Stimulated activated CD4-positive, alpha-beta T cell treated with anti-CD3 and anti-CD28 coated beads, Interleukin-1b, Interleukin-23, amount 100 ng/mL, for 4 hours (primary cell): ENCODE data around the gene HDGFL2.
A peak's percentile ranks its signal among the peaks of the same experiment; 100 is the strongest.

Experiments used
- DNase-seq, 2 donors: peaks; one replicate each; pipeline ENCODE4 v3.0.0-alpha.2; 2020; ENCODE audit warnings: low read depth in 2 of 2

The HDGFL2 gene

DNA sequence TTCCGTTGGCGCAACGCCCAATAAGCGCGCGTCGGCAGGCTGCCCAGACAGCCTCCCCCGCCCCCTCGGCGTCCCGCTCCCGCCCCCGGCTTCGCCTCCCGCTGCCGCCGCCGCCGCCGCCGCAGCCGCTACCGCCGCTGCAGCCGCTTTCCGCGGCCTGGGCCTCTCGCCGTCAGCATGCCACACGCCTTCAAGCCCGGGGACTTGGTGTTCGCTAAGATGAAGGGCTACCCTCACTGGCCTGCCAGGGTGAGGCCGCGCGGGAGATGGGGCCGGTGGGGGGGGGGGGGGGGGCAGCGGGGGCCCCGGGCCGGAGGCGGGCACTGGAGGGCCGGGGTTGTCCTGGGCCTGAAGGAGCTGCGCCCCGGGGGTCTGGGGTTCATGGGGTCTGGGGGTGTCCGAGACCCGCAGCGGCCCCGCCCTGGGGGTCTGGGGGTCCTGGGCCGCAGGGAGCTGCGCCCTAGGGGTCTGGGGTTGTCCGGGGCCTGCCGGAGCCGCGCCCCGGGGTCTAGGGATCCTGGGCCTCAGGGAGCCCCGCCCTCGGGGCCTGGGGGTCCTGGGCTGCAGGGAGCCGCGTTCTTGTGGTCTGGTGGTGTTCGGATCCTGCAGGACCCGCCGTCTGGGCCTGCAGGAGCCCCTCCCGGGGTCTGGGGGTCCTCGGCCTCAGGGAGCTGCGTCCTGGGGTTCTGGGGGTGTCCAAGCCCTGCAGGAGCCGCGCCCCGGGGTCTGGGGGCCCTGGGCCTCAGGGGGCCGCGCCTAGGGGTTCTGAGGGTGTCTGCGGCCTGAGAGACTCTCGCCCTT is at the start of gene HDGFL2:
HDGFL2 (plus strand) TSS at position 124 of the 801 bp plus-strand sequence; CDS start at position 178, 54 bp downstream.
- DNase-seq, result peak in 1 of 2 donors; percentile 94

DNA sequence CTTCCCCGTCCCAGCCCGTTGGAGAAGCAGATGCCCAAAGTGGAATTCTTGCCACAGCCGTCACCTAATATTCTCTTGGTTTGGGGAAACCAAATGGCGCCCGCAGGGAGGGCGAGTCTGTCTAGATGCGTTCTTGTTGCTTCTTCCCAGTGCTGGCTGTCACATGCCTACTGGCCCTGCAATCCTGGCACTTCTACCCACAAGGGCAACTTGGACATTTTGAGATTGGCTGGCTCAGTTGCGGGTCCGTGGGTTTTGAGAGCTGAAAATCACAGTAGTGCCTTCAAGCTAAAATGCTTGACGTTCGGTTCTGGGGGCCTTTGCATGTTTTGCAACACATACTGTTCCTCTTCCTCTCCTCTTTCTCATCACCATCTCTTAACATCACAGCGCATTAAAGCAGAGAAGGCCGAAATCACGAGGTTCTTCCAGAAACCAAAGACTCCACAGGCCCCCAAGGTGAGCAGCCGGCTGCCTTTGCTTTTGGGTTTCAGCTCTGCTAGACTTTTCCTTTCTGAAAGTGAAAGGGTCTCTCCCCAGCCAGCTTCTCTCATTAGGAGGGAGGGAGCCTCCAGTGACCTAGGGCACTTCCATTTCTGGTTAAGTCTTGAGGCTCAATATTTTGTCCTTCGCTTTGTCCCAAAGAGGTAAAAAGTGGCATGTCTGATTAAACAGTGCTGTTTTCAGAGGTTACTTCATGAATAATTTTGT is 48.5 kb upstream of the HDGFL2 start:
- no peak for DNase-seq

GRCh38 chr19:4425537-4425936 is 46.6 kb upstream of the HDGFL2 start:
- no peak for DNase-seq

GRCh38 chr19:4428326-4428975 is 43.6 kb upstream of the HDGFL2 start:
- no peak for DNase-seq

DNA sequence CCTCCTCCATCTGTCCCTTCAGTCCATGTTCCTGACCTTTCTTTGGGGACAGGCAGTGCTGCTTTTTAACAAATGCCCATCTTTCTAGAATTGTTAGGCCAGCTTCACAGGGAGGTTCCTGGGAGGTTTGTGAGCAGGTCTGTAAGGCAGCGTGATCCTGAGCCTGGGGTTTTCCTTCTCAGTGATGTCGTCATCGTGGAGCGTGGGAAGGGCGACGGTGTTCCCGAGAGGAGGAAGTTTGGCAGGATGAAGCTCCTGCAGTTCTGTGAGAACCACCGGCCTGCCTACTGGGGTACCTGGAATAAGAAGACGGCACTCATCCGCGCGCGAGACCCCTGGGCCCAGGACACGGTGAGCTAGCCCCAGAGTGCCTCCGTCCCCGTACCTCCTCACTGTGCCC is 42.8 kb upstream of the HDGFL2 start:
- no peak for DNase-seq

DNA sequence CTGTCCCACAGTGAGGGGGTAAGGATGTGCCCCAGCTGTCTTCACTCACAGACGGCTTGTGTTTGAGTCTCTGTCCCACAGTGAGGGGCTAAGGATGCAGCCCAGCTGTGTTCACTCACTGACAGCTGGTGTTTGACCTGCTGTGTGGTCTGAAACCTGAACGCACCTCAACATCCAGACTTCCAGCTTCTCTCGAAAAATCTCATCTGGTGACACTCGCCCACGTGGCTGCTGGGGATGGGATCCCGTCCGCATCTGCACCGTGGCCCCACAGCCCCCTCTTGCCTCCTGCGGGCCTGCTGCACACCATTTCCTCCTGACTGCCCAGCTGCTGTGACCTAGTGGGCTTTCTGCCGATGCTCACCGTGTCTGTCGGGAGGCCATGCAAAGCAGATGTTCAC is 42.3 kb upstream of the HDGFL2 start:
- DNase-seq, result no peak

- no peak for DNase-seq
Observed at GRCh38 chr19:4430760-4431159, 41.3 kb upstream of the HDGFL2 start.

DNA sequence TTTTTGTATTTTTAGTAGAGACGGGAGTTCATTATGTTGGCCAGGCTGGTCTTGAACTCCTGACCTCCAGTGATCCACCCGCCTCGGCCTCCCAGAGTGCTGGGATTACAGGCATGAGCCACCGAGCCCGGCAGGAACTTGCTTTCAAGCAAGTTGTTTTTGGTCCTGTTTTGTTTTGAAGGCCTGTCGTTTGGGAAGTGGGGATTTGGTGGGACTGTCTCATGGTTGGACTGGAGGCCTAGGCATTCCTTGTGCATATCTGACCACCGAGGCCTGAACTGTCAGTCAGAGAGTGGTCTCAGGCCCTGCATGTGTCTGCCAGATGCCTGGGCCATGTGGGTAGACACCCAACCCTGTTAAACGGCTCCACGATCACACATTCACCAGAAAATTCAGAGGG is 40.8 kb upstream of the HDGFL2 start:
- DNase-seq, result no peak

GRCh38 chr19:4431808-4432674 is 40.1 kb upstream of the HDGFL2 start:
- DNase-seq, result no peak

DNA sequence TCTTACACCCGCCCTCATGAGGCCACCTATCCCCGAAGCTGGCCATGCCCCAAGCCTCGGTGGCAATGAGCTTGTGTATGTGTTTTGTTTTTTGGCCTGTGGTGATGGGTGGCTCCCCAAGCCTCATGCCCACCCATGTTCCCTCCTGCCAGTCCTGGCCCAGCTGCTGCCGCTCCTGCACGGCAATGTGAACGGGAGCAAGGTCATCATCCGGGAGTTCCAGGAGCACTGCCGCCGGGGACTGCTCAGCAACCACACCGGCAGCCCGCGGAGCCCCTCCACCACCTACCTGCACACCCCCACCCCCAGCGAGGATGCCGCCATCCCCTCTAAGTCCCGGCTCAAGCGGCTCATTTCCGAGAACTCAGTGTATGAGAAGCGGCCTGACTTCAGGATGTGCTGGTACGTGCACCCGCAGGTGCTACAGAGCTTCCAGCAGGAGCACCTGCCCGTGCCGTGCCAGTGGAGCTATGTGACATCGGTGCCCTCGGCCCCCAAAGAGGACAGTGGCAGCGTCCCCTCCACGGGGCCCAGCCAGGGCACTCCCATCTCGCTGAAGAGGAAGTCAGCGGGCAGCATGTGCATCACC is 39.1 kb upstream of the HDGFL2 start:
- DNase-seq, result no peak

DNA sequence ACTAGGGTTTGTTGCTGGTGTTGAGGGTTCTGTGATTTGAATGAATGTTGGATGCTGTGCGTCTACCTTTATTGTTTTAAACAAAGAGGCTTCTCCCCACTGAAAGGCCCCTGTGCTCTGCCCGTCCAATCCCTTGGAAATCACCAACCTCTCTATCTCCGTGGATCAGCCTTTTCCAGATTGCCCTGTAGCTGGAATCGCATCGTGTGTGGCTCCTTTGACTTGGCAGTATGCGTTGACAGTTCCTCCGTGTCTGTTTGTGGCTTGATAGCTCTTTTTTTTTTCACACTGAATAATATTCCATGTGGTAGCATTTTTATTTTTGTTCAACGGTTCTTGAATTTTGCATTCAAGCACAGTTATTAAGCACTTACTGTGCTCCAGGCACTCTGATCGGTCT is 37.7 kb upstream of the HDGFL2 start:
- no peak for DNase-seq

GRCh38 chr19:4436231-4436630 is 35.9 kb upstream of the HDGFL2 start:
- no peak for DNase-seq

DNA sequence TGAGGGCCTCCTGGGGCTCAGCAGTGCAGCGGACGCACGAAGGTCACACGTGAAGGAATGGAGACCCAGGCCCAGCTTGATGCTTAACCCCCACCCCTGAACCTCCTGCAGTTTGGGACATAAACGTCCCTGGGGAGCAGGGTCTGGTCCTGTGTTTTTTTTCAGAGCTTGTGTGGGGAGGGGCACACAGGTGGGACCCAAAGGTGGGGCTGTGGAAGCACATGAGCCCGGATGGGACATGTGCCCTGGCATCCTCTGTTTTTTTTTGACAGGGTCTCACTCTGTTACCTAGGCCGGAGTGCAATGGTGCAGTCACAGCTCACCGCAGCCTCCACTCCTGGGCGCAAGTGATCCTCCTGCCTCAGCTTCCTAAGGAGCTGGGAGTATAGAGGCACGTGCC is 35.0 kb upstream of the HDGFL2 start:
- DNase-seq, result no peak

- no peak for DNase-seq
Observed at GRCh38 chr19:4439243-4439642, 32.9 kb upstream of the HDGFL2 start.

DNA sequence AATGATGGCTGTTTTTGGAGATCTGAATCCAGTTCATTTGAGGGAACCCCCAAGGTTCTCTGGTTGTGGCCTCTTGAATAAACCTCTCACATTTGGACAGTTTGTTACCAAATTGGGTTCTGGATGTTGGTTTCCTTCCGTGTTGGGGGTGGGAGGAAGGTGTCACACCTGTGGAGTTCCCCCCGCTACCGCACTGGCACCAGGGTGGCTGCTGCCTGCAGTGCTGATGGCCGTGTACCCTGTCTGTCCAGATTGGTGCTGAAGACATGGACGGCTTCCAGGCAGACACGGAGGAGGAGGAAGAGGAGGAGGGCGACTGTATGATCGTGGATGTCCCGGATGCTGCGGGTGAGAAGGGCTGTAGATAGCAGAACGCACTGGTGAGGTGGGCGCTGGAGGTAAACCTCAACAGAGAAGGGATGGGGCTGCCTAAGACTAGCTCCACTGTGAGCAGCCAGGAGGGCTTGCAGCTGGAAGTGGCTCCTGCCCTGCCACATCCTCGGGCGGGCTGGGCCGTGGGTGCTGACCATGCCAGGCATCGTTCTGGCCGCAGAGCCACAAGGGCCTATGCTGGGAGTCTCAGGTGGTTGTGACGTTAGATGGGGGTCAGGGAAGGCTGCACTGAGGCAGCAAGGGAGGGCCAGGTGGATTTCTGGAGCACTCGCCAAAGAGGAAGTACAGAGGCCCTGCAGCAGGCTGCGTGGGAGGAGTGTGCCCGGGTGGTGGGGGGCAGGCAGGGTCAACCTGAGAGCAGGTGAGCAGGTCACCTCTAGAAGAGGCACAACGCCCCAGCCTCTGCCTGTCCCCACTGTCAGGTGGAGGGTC is 29.9 kb upstream of the HDGFL2 start:
- DNase-seq, result no peak

GRCh38 chr19:4442819-4443146 is 29.3 kb upstream of the HDGFL2 start:
- no peak for DNase-seq

- no peak for DNase-seq
Observed at GRCh38 chr19:4443188-4443587, 28.9 kb upstream of the HDGFL2 start.

- DNase-seq, result no peak
Observed at GRCh38 chr19:4443966-4444764, 27.9 kb upstream of the HDGFL2 start.

GRCh38 chr19:4444765-4445741 is 27.0 kb upstream of the HDGFL2 start:
- DNase-seq, result no peak
